Measurements from ENCODE around the gene LPAR5. TPM values are rescaled to one million over a fixed set of nuclear protein-coding genes. Genes with fewer than 3 reads are reported as not detected.

Gene LPAR5
- total and polyA plus RNA-seq, 2 donors from 2014 or later, result 0.97 to 4.9 TPM

DNA sequence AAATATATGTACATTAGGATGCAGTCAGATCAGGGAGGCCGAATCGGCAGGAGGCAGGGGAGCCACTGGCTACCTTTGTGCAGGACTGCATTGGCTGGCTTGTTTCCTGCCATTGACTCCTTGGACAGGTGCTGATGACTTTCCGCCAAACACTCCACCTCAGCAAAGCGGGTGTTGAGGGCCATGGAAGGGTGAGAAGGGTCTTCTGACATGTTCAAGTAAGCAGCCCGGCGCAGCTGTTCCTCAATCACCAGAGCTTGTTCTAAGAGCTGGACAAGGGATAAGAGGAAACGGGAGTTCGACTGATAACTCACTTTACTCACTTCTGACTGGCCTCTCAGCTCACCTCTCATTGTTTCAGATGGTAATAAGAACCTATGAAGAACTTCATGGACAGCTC lies 62.8 kb downstream of the LPAR5 start:
- no peak overlapping the region for H3K4me3 ChIP-seq (ENCODE audit: low read length in 3 of 3)
- H3K27ac ChIP-seq (ENCODE audit: low read depth in 2 of 2, low read length in 2 of 2), result no peak overlapping the region
- intact Hi-C loops (cut with DNase I), result no loop called here
- DNase-seq (no peak), FAIRE-seq (no peak)
- H3K9me3 ChIP-seq (ENCODE audit: control insufficient read depth in 2 of 3, insufficient read depth in 1 of 3, low read length in 3 of 3), result no peaks in the 10 kb centered on the region
- peaks cover 12 to 59% (median 40%) of the 10 kb centered on the region in 3 donors for H3K36me3 ChIP-seq (ENCODE audit: control insufficient read depth in 2 of 3, insufficient read depth in 3 of 3, low read length in 3 of 3)
- H3K4me1 ChIP-seq (ENCODE audit: control insufficient read depth in 2 of 3, insufficient read depth in 2 of 3, low read depth in 1 of 3, low read length in 3 of 3), result no peaks in the 10 kb centered on the region
- TF ChIP-seq, protein P1, sequence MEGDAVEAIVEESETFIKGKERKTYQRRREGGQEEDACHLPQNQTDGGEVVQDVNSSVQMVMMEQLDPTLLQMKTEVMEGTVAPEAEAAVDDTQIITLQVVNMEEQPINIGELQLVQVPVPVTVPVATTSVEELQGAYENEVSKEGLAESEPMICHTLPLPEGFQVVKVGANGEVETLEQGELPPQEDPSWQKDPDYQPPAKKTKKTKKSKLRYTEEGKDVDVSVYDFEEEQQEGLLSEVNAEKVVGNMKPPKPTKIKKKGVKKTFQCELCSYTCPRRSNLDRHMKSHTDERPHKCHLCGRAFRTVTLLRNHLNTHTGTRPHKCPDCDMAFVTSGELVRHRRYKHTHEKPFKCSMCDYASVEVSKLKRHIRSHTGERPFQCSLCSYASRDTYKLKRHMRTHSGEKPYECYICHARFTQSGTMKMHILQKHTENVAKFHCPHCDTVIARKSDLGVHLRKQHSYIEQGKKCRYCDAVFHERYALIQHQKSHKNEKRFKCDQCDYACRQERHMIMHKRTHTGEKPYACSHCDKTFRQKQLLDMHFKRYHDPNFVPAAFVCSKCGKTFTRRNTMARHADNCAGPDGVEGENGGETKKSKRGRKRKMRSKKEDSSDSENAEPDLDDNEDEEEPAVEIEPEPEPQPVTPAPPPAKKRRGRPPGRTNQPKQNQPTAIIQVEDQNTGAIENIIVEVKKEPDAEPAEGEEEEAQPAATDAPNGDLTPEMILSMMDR (IDR thresholded peaks at IDR 0.05; ENCODE audit: borderline replicate concordance, extremely low read depth, insufficient read depth), result no peak
- H3K9ac ChIP-seq (ENCODE audit: low read length in 3 of 3), result no peak overlapping the region
- no peaks in the 10 kb centered on the region for H3K27me3 ChIP-seq (ENCODE audit: control insufficient read depth, insufficient read depth, low read length)

DNA sequence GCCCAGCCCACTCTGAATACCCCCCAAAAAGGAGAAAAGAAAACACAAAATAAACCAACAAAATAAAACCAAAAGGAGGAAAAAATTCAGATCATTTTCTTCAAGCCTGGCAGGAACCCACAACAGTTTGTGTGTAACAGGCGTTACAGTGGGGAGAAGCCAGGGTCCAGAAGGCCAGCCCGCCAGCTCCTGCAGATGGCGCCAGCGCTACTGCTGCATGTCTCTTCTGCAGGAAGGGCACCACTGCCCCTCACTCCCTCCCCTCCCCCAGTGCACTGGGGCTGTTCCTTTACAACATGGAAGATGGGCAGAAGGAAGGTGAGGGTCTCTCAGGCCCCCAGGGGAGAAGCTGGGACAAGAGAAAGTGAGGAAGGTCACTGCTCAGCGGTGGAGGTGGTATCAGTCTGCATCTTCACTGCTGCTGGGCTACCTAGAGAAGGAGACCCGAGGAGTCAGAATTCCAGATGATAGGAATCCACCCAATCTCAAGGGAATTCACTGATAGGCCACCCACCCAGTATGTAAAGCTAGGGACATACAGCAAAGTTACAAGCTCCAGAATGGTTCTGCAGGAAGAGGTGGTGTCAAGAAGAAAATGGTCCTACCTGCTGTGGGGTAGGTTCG lies 65.4 kb downstream of the LPAR5 start:
- no peak overlapping the region for H3K4me3 ChIP-seq (ENCODE audit: low read length in 3 of 3)
- H3K9ac ChIP-seq (ENCODE audit: low read length in 3 of 3), result no peak overlapping the region
- H3K36me3 ChIP-seq (ENCODE audit: control insufficient read depth in 2 of 3, insufficient read depth in 3 of 3, low read length in 3 of 3), result peaks cover 2 to 34% (median 28%) of the 10 kb centered on the region in 3 donors
- no peaks in the 10 kb centered on the region for H3K27me3 ChIP-seq (ENCODE audit: control insufficient read depth, insufficient read depth, low read length)
- H3K27ac ChIP-seq (ENCODE audit: low read depth in 2 of 2, low read length in 2 of 2), result no peak overlapping the region
- H3K4me1 ChIP-seq (ENCODE audit: control insufficient read depth in 2 of 3, insufficient read depth in 2 of 3, low read depth in 1 of 3, low read length in 3 of 3), result peaks cover 0 to 9% (median 5%) of the 10 kb centered on the region in 3 donors
- H3K9me3 ChIP-seq (ENCODE audit: control insufficient read depth in 2 of 3, insufficient read depth in 1 of 3, low read length in 3 of 3), result no peaks in the 10 kb centered on the region
- TF ChIP-seq, protein P1 (IDR thresholded peaks at IDR 0.05; ENCODE audit: borderline replicate concordance, extremely low read depth, insufficient read depth), result peak; percentile 35
- DNase-seq (peak in 4 of 5 donors; percentile 34 to 62 (median 57)), FAIRE-seq (no peak)
- intact Hi-C loops (cut with DNase I), result no loop called here

GRCh38 chr12:6569786-6570185 lies 66.0 kb downstream of the LPAR5 start:
- FAIRE-seq, result no peak
- Histone ChIP-seq H3K4me1 (ENCODE audit: control insufficient read depth in 2 of 3, insufficient read depth in 2 of 3, low read depth in 1 of 3, low read length in 3 of 3) (peaks cover 0 to 9% (median 5%) of the 10 kb centered on the region in 3 donors), H3K36me3 (ENCODE audit: control insufficient read depth in 2 of 3, insufficient read depth in 3 of 3, low read length in 3 of 3) (peaks cover 2 to 28% (median 28%) of the 10 kb centered on the region in 3 donors), H3K27me3 (ENCODE audit: control insufficient read depth, insufficient read depth, low read length) (no peaks in the 10 kb centered on the region), H3K4me3 (ENCODE audit: low read length in 3 of 3) (no peak overlapping the region), H3K9me3 (ENCODE audit: control insufficient read depth in 2 of 3, insufficient read depth in 1 of 3, low read length in 3 of 3) (no peaks in the 10 kb centered on the region), H3K27ac (ENCODE audit: low read depth in 2 of 2, low read length in 2 of 2) (no peak overlapping the region), H3K9ac (ENCODE audit: low read length in 3 of 3) (no peak overlapping the region)
- intact Hi-C loops (cut with DNase I), result no loop called here
- peak in 1 of 5 donors; percentile 16 for DNase-seq
- TF ChIP-seq, protein P1 (IDR thresholded peaks at IDR 0.05; ENCODE audit: borderline replicate concordance, extremely low read depth, insufficient read depth), result no peak

All from kidney (tissue), 14 donors.